Breast epithelium (tissue), 3 donors: ENCODE data around the gene DCP1A.

Experiments used
- POLR2A ChIP-seq: fragments of 450-650 bp; IDR thresholded peaks from one replicate; pipeline ENCODE4 v1.6.1; 2016; ENCODE audit warnings: antibody characterized with exemption, mild to moderate bottlenecking, moderate library complexity
- TF ChIP-seq, protein P1 (sequence below), 3 donors: fragments of 450-650 bp; IDR thresholded peaks; one replicate each; pipeline ENCODE4 v1.5.1; 2016 to 2017; ENCODE audit warnings: antibody characterized with exemption in 3 of 3, mild to moderate bottlenecking in 3 of 3, moderate library complexity in 3 of 3

GRCh38 chr3:53243785-53244184 is 103.6 kb downstream of the DCP1A start:
- TF ChIP-seq, protein P1, sequence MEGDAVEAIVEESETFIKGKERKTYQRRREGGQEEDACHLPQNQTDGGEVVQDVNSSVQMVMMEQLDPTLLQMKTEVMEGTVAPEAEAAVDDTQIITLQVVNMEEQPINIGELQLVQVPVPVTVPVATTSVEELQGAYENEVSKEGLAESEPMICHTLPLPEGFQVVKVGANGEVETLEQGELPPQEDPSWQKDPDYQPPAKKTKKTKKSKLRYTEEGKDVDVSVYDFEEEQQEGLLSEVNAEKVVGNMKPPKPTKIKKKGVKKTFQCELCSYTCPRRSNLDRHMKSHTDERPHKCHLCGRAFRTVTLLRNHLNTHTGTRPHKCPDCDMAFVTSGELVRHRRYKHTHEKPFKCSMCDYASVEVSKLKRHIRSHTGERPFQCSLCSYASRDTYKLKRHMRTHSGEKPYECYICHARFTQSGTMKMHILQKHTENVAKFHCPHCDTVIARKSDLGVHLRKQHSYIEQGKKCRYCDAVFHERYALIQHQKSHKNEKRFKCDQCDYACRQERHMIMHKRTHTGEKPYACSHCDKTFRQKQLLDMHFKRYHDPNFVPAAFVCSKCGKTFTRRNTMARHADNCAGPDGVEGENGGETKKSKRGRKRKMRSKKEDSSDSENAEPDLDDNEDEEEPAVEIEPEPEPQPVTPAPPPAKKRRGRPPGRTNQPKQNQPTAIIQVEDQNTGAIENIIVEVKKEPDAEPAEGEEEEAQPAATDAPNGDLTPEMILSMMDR (IDR thresholded peaks at IDR 0.05), result no peak
- TF ChIP-seq POLR2A, result no peak
